Sigmoid colon (tissue), 4 donors: Measurements from ENCODE around the gene SGTB.

Experiments used
- EP300 ChIP-seq, 4 donors: sonication (generic); formaldehyde crosslinking; IDR thresholded peaks; one replicate each; pipeline ENCODE4 v1.6.1; 2017; ENCODE audit warnings: antibody characterized with exemption in 4 of 4
- TF ChIP-seq, protein P1 (sequence below), 4 experiments: fragments of 450-650 bp in 3 of 4; fragments of 200-600 bp in 1 of 4; IDR thresholded peaks; one replicate each; pipeline ENCODE4 v1.5.1; 2016 to 2019; ENCODE audit warnings: antibody characterized with exemption in 4 of 4, mild to moderate bottlenecking in 3 of 4, moderate library complexity in 2 of 4

DNA sequence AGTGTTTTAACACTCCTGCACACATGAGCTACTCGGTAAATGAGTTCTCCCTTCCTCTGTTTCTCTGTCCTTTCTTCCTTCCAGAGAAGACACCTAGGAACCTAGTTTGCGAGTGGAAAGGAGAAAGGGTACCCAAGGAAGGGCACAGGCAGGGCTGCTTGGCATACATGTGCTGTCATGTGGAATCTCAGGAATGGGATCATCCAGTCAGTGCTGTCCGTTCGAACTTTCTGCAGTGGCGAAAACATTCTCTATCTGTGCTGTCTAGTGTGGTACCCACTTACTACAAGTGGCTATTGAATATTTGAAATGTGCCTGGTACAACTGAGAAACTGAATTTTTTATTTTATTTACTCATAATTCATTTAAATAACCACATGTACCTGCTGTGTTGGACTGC lies 28.0 kb upstream of the SGTB start:
- no peak for TF ChIP-seq EP300 (IDR thresholded peaks at IDR 0.05)
- TF ChIP-seq, protein P1, sequence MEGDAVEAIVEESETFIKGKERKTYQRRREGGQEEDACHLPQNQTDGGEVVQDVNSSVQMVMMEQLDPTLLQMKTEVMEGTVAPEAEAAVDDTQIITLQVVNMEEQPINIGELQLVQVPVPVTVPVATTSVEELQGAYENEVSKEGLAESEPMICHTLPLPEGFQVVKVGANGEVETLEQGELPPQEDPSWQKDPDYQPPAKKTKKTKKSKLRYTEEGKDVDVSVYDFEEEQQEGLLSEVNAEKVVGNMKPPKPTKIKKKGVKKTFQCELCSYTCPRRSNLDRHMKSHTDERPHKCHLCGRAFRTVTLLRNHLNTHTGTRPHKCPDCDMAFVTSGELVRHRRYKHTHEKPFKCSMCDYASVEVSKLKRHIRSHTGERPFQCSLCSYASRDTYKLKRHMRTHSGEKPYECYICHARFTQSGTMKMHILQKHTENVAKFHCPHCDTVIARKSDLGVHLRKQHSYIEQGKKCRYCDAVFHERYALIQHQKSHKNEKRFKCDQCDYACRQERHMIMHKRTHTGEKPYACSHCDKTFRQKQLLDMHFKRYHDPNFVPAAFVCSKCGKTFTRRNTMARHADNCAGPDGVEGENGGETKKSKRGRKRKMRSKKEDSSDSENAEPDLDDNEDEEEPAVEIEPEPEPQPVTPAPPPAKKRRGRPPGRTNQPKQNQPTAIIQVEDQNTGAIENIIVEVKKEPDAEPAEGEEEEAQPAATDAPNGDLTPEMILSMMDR (IDR thresholded peaks at IDR 0.05) = no peak
